Keratinocyte (primary cell): Measurements from ENCODE around the gene AGAP5. TPM values are rescaled to one million over a fixed set of nuclear protein-coding genes. Genes with fewer than 3 reads are reported as not detected.

Experiments used
- DNase-seq: peaks from one replicate; pipeline ENCODE4 v3.0.0-alpha.2; 2011; ENCODE audit warnings: low read depth, missing footprints, low spot score
- FAIRE-seq: peaks from 2 replicates; lab custom pipeline; 2011; peaks lifted over from hg19 to GRCh38; lab: Jason Lieb, UNC
- H2AFZ ChIP-seq: 2 replicates; pipeline ENCODE4 v1.6.0; 2012; ENCODE audit warnings: low read length, control low read depth, inconsistent platforms; ENCODE audit not compliant: control insufficient read depth
- H3K27ac ChIP-seq: 2 replicates; pipeline ENCODE4 v1.5.1; 2011; ENCODE audit warnings: low read length; ENCODE audit not compliant: control insufficient read depth, insufficient read depth
- H3K27me3 ChIP-seq: 3 replicates; pipeline ENCODE4 v1.6.0; 2011; ENCODE audit warnings: low read length; ENCODE audit not compliant: control insufficient read depth, insufficient read depth; ENCODE audit errors: extremely low read depth
- H3K36me3 ChIP-seq, 2 experiments: 2 replicates in 1 of 2; 3 replicates in 1 of 2; pipeline ENCODE4 v1.5.1; 2011; ENCODE audit warnings: low read length in 2 of 2, mild to moderate bottlenecking in 1 of 2; ENCODE audit not compliant: control insufficient read depth in 2 of 2, insufficient read depth in 2 of 2; ENCODE audit errors: extremely low read depth in 1 of 2
- H3K4me1 ChIP-seq: 3 replicates; pipeline ENCODE4 v1.5.1; 2011; ENCODE audit warnings: low read length; ENCODE audit not compliant: control insufficient read depth, insufficient read depth; ENCODE audit errors: extremely low read depth
- H3K4me2 ChIP-seq: 3 replicates; pipeline ENCODE4 v1.6.0; 2011; ENCODE audit warnings: low read depth, low read length; ENCODE audit not compliant: control insufficient read depth, insufficient read depth; ENCODE audit errors: extremely low read depth
- H3K4me3 ChIP-seq, 3 experiments: fragments of 200-600 bp in 1 of 3; sonication (generic) in 1 of 3; 2 replicates in 2 of 3; 3 replicates in 1 of 3; pipeline ENCODE4 v1.5.1; 2011 to 2016; ENCODE audit warnings: low read length in 3 of 3, mild to moderate bottlenecking in 3 of 3, control low read depth in 2 of 3, inconsistent platforms in 1 of 3, low read depth in 1 of 3, mixed read lengths in 1 of 3, mixed run types in 1 of 3, moderate library complexity in 1 of 3; ENCODE audit not compliant: control insufficient read depth in 2 of 3, insufficient read depth in 2 of 3; ENCODE audit errors: extremely low read depth in 1 of 3
- H3K79me2 ChIP-seq: 2 replicates; pipeline ENCODE4 v1.6.0; 2012; ENCODE audit warnings: low read length; ENCODE audit not compliant: control insufficient read depth, insufficient read depth
- H3K9ac ChIP-seq: 3 replicates; pipeline ENCODE4 v1.6.0; 2011; ENCODE audit warnings: low read length; ENCODE audit not compliant: control insufficient read depth, insufficient read depth; ENCODE audit errors: extremely low read depth
- H3K9me1 ChIP-seq: 3 replicates; pipeline ENCODE4 v1.6.0; 2011; ENCODE audit warnings: low read length; ENCODE audit not compliant: control insufficient read depth, insufficient read depth; ENCODE audit errors: extremely low read depth
- H3K9me3 ChIP-seq: 2 replicates; pipeline ENCODE4 v1.5.1; 2012; ENCODE audit warnings: low read depth, low read length; ENCODE audit not compliant: control insufficient read depth
- H4K20me1 ChIP-seq: 3 replicates; pipeline ENCODE4 v1.6.0; 2011; ENCODE audit warnings: low read length; ENCODE audit not compliant: control insufficient read depth, insufficient read depth; ENCODE audit errors: extremely low read depth
- CTCF ChIP-seq, 3 experiments: IDR thresholded peaks in 1 of 3; conservative IDR thresholded peaks in 1 of 3; optimal IDR thresholded peaks in 1 of 3; 2 replicates in 2 of 3; 3 replicates in 1 of 3; pipeline versions ENCODE3 to v1.5.1; 2011; ENCODE audit warnings: low read length in 3 of 3, mild to moderate bottlenecking in 3 of 3, moderate library complexity in 2 of 3, control low read depth in 1 of 3, inconsistent platforms in 1 of 3; ENCODE audit not compliant: insufficient read depth in 2 of 3; ENCODE audit errors: extremely low read depth in 1 of 3
- EZH2 ChIP-seq: IDR thresholded peaks from one replicate; pipeline ENCODE4 v1.6.1; 2012; ENCODE audit warnings: inconsistent platforms, mild to moderate bottlenecking, low read length, moderate library complexity
- dilution Hi-C: fragments of 300-500 bp; cut with MboI; formaldehyde crosslinking; loops from one replicate; pipeline ENCODE4 v1.7.0; 2020; ENCODE audit warnings: low sequenced_read_pairs; ENCODE audit not compliant: extremely low pct_ligation_motif_present
- polyA plus RNA-seq, 5 experiments: library from polyadenylated mRNA; depleted of rRNA in 3 of 5; stranded (reverse) in 3 of 5; stranded (forward) in 1 of 5; unstranded in 1 of 5; fragments of >200 nt; gene quantifications; 1 replicate in 1 of 5; 2 replicates in 3 of 5; 3 replicates in 1 of 5; pipeline versions ENCODE4 v1.2.1 to v1.2.3, GENCODE V29; 2011 to 2012; ENCODE audit warnings: missing spikeins in 2 of 5, low read depth in 1 of 5, low replicate concordance in 1 of 5

Gene AGAP5
- polyA plus RNA-seq, 1 donor (not counting 4 experiments of a cell fraction or from before 2014, with no cell fraction given): 3.6 TPM

GRCh38 chr10:73734796-73735305 is 36.9 kb upstream of the AGAP5 start:
- no peak overlapping the region for H3K4me2 ChIP-seq
- H3K9me3 ChIP-seq: no peaks in the 10 kb centered on the region
- TF ChIP-seq CTCF (optimal IDR thresholded peaks at IDR 0.05 in 1 of 3, IDR thresholded peaks at IDR 0.05 in 1 of 3, conservative IDR thresholded peaks at IDR 0.05 in 1 of 3; ENCODE audit: extremely low read depth in 1 of 3, insufficient read depth in 2 of 3, low read length in 3 of 3): no peak
- TF ChIP-seq EZH2: no peak
- dilution Hi-C loops: no loop called here
- FAIRE-seq (no peak), DNase-seq (no peak)
- no peak overlapping the region for H3K4me3 ChIP-seq
- no peak overlapping the region for H2AFZ ChIP-seq
- no peaks in the 10 kb centered on the region for H3K9me1 ChIP-seq
- H4K20me1 ChIP-seq: no peaks in the 10 kb centered on the region
- H3K79me2 ChIP-seq: peaks cover 31% of the 10 kb centered on the region
- no peaks in the 10 kb centered on the region for H3K27me3 ChIP-seq
- no peak overlapping the region for H3K27ac ChIP-seq
- H3K9ac ChIP-seq: no peak overlapping the region
- peaks cover 2% of the 10 kb centered on the region for H3K4me1 ChIP-seq
- peaks cover 0 to 5% of the 10 kb centered on the region in 2 experiments for H3K36me3 ChIP-seq

GRCh38 chr10:73734028-73734720 is 36.3 kb upstream of the AGAP5 start:
- no peak overlapping the region for H3K4me2 ChIP-seq
- H2AFZ ChIP-seq: no peak overlapping the region
- H3K4me1 ChIP-seq: peaks cover 2% of the 10 kb centered on the region
- FAIRE-seq: no peak
- H3K27ac ChIP-seq: no peak overlapping the region
- dilution Hi-C loops: no loop called here
- no peak for DNase-seq
- no peaks in the 10 kb centered on the region for H3K9me1 ChIP-seq
- no peaks in the 10 kb centered on the region for H3K9me3 ChIP-seq
- no peak overlapping the region for H3K9ac ChIP-seq
- no peak overlapping the region for H3K4me3 ChIP-seq
- H3K27me3 ChIP-seq: no peaks in the 10 kb centered on the region
- H3K36me3 ChIP-seq: peaks cover 0 to 5% of the 10 kb centered on the region in 2 experiments
- no peaks in the 10 kb centered on the region for H4K20me1 ChIP-seq
- TF ChIP-seq EZH2 (no peak), CTCF (optimal IDR thresholded peaks at IDR 0.05 in 1 of 3, IDR thresholded peaks at IDR 0.05 in 1 of 3, conservative IDR thresholded peaks at IDR 0.05 in 1 of 3; ENCODE audit: extremely low read depth in 1 of 3, insufficient read depth in 2 of 3, low read length in 3 of 3) (no peak)
- peaks cover 31% of the 10 kb centered on the region for H3K79me2 ChIP-seq
